Measurements from ENCODE around the gene NPAS3. TPM values are rescaled to one million over a fixed set of nuclear protein-coding genes. Genes with fewer than 3 reads are reported as not detected.

NPAS3 gene
- not detected for total RNA-seq

GRCh38 chr14:32938719-32939253 lies at the start of gene NPAS3:
Gene NPAS3 (plus strand): TSS chr14:32938879.
- H3K9me3 Mint-ChIP-seq (ENCODE audit: insufficient read depth): no peaks in the 10 kb centered on the region
- H3K36me3 Mint-ChIP-seq (ENCODE audit: low read depth): no peaks in the 10 kb centered on the region
- POLR2A ChIA-PET: no interaction called here
- peaks cover 16% of the 10 kb centered on the region for H3K4me1 Mint-ChIP-seq (ENCODE audit: low read depth)
- DNase-seq (no peak), ATAC-seq (peak; percentile 50)
- peak within 1 kb of the TSS; percentile 55 for H3K27ac Mint-ChIP-seq
- peak within 1 kb of the TSS; percentile 67 for H3K4me3 Mint-ChIP-seq
- peaks cover 62% of the 10 kb centered on the region for H3K27me3 Mint-ChIP-seq (ENCODE audit: low read depth)
- CTCF ChIA-PET: no interaction called here

DNA sequence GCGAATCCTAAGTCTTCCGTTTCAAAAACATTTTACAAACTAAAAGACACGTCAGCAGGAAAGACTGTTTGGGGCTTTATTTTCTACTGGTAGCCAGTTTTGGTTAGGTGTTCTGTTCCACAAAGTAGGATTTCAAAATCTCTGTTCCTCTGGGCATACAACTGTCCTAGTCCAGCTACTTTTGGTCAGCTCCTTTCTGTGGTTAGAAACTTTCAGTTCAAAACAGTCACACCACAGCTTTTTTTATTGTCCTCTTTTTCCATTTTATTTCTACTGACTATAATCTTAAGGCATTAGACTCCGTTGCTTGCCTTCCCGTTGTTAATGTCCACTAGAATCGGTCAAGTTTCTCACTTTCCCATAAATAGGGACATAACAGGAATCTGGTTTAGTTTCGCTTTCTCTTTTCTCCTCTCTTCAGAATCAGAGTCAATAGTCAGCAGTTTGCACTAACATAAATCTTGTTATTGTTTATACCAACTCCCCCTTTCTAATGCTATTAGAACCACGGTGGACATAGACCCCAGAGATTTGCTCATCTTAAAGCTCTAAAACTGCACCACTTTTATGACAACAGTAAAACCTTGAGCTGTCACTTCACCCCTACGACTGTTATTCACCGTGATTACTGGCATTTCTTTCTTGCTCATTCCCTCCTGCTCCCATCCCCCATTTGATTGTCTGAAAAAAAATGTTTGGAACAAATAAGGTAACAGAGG lies 41.5 kb upstream of the NPAS3 start:
- ChIA-PET CTCF (no interaction called here), POLR2A (no interaction called here)
- Mint-ChIP-seq H3K9me3 (ENCODE audit: insufficient read depth) (no peaks in the 10 kb centered on the region), H3K27ac (peak overlapping the region; percentile 30), H3K4me3 (peak overlapping the region; percentile 66), H3K4me1 (ENCODE audit: low read depth) (peaks cover 7% of the 10 kb centered on the region), H3K36me3 (ENCODE audit: low read depth) (no peaks in the 10 kb centered on the region), H3K27me3 (ENCODE audit: low read depth) (peaks cover 2% of the 10 kb centered on the region)
- no peak for DNase-seq
- no peak for ATAC-seq

- H3K4me3 Mint-ChIP-seq: peak overlapping the region; percentile 66
- ATAC-seq (no peak), DNase-seq (no peak)
- H3K4me1 Mint-ChIP-seq (ENCODE audit: low read depth): peaks cover 7% of the 10 kb centered on the region
- no peak overlapping the region for H3K27ac Mint-ChIP-seq
- no peaks in the 10 kb centered on the region for H3K9me3 Mint-ChIP-seq (ENCODE audit: insufficient read depth)
- POLR2A ChIA-PET: no interaction called here
- H3K27me3 Mint-ChIP-seq (ENCODE audit: low read depth): peaks cover 2% of the 10 kb centered on the region
- no peaks in the 10 kb centered on the region for H3K36me3 Mint-ChIP-seq (ENCODE audit: low read depth)
- CTCF ChIA-PET: no interaction called here
Observed at GRCh38 chr14:32897698-32898064, 41.0 kb upstream of the NPAS3 start.

DNA sequence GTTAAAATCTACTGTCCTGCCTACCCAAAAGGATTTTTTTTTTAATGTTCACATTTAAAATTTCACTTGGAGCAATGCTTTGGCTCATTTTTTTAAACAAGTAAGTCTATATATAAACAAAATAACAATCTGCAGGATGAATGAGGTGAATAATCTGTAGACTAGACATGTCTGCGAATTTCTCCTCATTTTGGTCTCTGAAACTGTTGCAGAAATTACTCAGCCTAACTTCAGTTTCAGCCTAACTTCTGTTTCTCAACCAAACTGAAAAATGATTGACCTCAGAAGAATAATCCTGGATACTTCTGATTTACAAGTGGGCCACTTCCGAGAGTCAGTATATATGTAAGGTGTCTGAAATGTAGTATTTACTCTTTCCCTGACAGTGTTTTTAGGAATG lies 39.8 kb upstream of the NPAS3 start:
- POLR2A ChIA-PET: no interaction called here
- DNase-seq (no peak), ATAC-seq (no peak)
- Mint-ChIP-seq H3K27ac (no peak overlapping the region), H3K9me3 (ENCODE audit: insufficient read depth) (no peaks in the 10 kb centered on the region), H3K36me3 (ENCODE audit: low read depth) (no peaks in the 10 kb centered on the region), H3K4me1 (ENCODE audit: low read depth) (peaks cover 7% of the 10 kb centered on the region), H3K27me3 (ENCODE audit: low read depth) (peaks cover 2% of the 10 kb centered on the region), H3K4me3 (no peak overlapping the region)
- CTCF ChIA-PET: no interaction called here

- H3K4me1 Mint-ChIP-seq (ENCODE audit: low read depth): peaks cover 7% of the 10 kb centered on the region
- ChIA-PET CTCF (no interaction called here), POLR2A (no interaction called here)
- no peaks in the 10 kb centered on the region for H3K27me3 Mint-ChIP-seq (ENCODE audit: low read depth)
- H3K36me3 Mint-ChIP-seq (ENCODE audit: low read depth): no peaks in the 10 kb centered on the region
- no peaks in the 10 kb centered on the region for H3K9me3 Mint-ChIP-seq (ENCODE audit: insufficient read depth)
- ATAC-seq (no peak), DNase-seq (no peak)
- H3K27ac Mint-ChIP-seq: no peak overlapping the region
- H3K4me3 Mint-ChIP-seq: no peak overlapping the region
Observed at GRCh38 chr14:32900547-32900946, 38.1 kb upstream of the NPAS3 start.

GRCh38 chr14:32905013-32905412 lies 33.7 kb upstream of the NPAS3 start:
- ATAC-seq (no peak), DNase-seq (no peak)
- Mint-ChIP-seq H3K36me3 (ENCODE audit: low read depth) (no peaks in the 10 kb centered on the region), H3K27me3 (ENCODE audit: low read depth) (no peaks in the 10 kb centered on the region), H3K9me3 (ENCODE audit: insufficient read depth) (no peaks in the 10 kb centered on the region), H3K27ac (no peak overlapping the region), H3K4me1 (ENCODE audit: low read depth) (no peaks in the 10 kb centered on the region), H3K4me3 (no peak overlapping the region)
- ChIA-PET POLR2A (no interaction called here), CTCF (no interaction called here)

DNA sequence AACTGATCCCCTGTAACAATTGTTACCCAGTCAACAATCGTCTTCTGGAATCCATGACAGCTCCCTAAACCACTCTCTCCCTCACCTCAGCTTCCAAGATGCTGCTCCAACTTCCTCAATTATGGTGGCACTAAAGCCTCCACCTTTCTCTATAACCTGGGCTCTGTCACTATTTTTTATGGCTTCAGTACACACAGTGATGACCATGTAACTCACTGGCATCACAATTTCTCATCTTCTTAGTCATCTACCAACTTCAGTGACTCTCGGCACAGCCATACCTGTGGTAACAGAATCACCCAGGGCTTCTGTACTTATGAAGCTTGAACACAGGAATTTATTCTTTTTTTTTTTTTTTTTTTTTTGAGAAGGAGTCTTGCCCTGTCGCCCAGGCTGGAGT lies 32.0 kb upstream of the NPAS3 start:
- Mint-ChIP-seq H3K27ac (no peak overlapping the region), H3K4me3 (no peak overlapping the region), H3K4me1 (ENCODE audit: low read depth) (no peaks in the 10 kb centered on the region), H3K9me3 (ENCODE audit: insufficient read depth) (no peaks in the 10 kb centered on the region), H3K36me3 (ENCODE audit: low read depth) (no peaks in the 10 kb centered on the region), H3K27me3 (ENCODE audit: low read depth) (no peaks in the 10 kb centered on the region)
- ChIA-PET POLR2A (no interaction called here), CTCF (no interaction called here)
- DNase-seq (no peak), ATAC-seq (no peak)

- Mint-ChIP-seq H3K27ac (no peak overlapping the region), H3K4me1 (ENCODE audit: low read depth) (no peaks in the 10 kb centered on the region), H3K36me3 (ENCODE audit: low read depth) (no peaks in the 10 kb centered on the region), H3K9me3 (ENCODE audit: insufficient read depth) (no peaks in the 10 kb centered on the region), H3K4me3 (no peak overlapping the region), H3K27me3 (ENCODE audit: low read depth) (peaks cover 3% of the 10 kb centered on the region)
- ChIA-PET POLR2A (no interaction called here), CTCF (no interaction called here)
- ATAC-seq (no peak), DNase-seq (no peak)
Observed at GRCh38 chr14:32908196-32909084, 30.2 kb upstream of the NPAS3 start.

DNA sequence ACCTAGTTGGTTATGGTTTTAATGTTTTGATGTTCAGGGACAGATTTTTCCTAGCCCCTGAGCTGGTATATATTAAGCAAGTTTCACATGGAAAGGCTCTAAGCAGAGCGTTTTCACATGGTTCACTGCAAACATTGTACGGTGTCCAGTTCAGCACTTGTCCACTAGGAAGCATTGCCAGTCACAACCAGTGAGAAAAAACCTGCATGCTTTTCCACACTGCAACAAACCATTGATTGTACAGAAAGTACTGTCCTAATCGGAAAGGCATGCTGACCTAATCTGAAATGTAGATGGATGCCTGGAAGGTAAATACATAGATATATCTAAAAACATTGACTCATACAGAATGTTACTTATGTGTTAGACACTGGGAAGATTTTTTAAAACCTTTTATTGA lies 25.0 kb upstream of the NPAS3 start:
- no peak overlapping the region for H3K4me3 Mint-ChIP-seq
- no peaks in the 10 kb centered on the region for H3K9me3 Mint-ChIP-seq (ENCODE audit: insufficient read depth)
- DNase-seq (no peak), ATAC-seq (no peak)
- peaks cover 3% of the 10 kb centered on the region for H3K27me3 Mint-ChIP-seq (ENCODE audit: low read depth)
- H3K36me3 Mint-ChIP-seq (ENCODE audit: low read depth): no peaks in the 10 kb centered on the region
- no peaks in the 10 kb centered on the region for H3K4me1 Mint-ChIP-seq (ENCODE audit: low read depth)
- POLR2A ChIA-PET: no interaction called here
- CTCF ChIA-PET: no interaction called here
- no peak overlapping the region for H3K27ac Mint-ChIP-seq

GRCh38 chr14:32914391-32914790 lies 24.3 kb upstream of the NPAS3 start:
- ATAC-seq: no peak
- Mint-ChIP-seq H3K36me3 (ENCODE audit: low read depth) (no peaks in the 10 kb centered on the region), H3K4me3 (no peak overlapping the region), H3K9me3 (ENCODE audit: insufficient read depth) (no peaks in the 10 kb centered on the region), H3K27me3 (ENCODE audit: low read depth) (peaks cover 3% of the 10 kb centered on the region), H3K4me1 (ENCODE audit: low read depth) (no peaks in the 10 kb centered on the region), H3K27ac (no peak overlapping the region)
- no peak for DNase-seq
- POLR2A ChIA-PET: no interaction called here
- CTCF ChIA-PET: no interaction called here

DNA sequence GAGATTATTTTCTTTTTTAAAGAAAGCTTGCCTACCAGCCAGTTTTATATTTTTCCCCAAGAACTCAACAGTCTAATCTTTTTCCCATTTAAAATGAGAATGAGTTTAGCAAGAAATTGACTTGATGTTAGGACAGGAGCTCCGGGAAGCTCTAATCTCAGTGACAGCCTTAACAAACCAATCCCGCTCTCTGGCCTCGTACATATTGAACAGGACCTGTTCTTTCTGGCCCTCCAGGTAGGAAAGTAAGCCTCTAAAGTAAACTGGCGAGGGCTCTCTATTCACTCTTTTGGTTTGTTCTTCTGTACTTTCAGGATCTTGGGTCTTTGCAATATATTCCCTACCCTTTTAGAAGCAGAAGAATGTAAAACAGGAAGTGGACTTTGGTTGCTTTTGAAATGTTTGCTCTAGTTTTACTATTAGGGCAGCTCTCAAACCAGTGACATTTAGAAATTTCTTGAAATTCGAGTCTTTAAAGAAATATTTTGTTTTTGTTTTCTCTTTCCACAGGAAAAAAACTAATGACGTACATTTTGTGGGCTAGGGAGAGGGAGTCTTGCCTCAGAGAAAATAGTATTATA lies 17.9 kb upstream of the NPAS3 start:
- H3K9me3 Mint-ChIP-seq (ENCODE audit: insufficient read depth): no peaks in the 10 kb centered on the region
- no peaks in the 10 kb centered on the region for H3K36me3 Mint-ChIP-seq (ENCODE audit: low read depth)
- no peak overlapping the region for H3K27ac Mint-ChIP-seq
- DNase-seq: no peak
- H3K4me1 Mint-ChIP-seq (ENCODE audit: low read depth): no peaks in the 10 kb centered on the region
- POLR2A ChIA-PET: no interaction called here
- ATAC-seq: no peak
- H3K27me3 Mint-ChIP-seq (ENCODE audit: low read depth): no peaks in the 10 kb centered on the region
- CTCF ChIA-PET: no interaction called here
- no peak overlapping the region for H3K4me3 Mint-ChIP-seq

DNA sequence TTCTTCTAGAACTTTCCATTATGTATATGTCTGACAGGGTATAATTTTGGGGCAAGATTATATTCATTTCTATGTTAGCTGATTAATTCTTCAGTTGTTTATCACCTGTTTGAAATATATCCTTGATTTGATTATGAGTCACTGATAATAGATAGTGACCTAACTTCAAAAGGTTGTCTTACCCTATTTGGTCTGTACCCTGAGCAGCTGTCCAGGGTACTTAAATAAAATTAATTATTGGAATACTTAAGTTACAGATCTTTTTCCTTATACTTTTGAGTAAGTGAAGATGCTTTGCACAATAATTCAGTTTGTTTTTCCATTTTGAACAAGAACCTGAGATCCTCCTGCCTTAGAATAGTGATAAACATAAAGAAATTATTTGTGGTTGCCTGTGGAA lies 13.2 kb upstream of the NPAS3 start:
- peaks cover 3% of the 10 kb centered on the region for H3K27me3 Mint-ChIP-seq (ENCODE audit: low read depth)
- no peak overlapping the region for H3K27ac Mint-ChIP-seq
- POLR2A ChIA-PET: no interaction called here
- no peak overlapping the region for H3K4me3 Mint-ChIP-seq
- DNase-seq (no peak), ATAC-seq (no peak)
- CTCF ChIA-PET: no interaction called here
- no peaks in the 10 kb centered on the region for H3K36me3 Mint-ChIP-seq (ENCODE audit: low read depth)
- H3K9me3 Mint-ChIP-seq (ENCODE audit: insufficient read depth): no peaks in the 10 kb centered on the region
- H3K4me1 Mint-ChIP-seq (ENCODE audit: low read depth): no peaks in the 10 kb centered on the region

Data from activated CD8-positive, alpha-beta T cell treated with anti-CD3 and anti-CD28 coated beads, Interleukin-2, amount 10 ng/mL, durations not matched to agents 7 days and 5 days (primary cell).